SK-N-SH (cell line): Measurements from ENCODE around the gene C2orf49. TPM values are rescaled to one million over a fixed set of nuclear protein-coding genes. Genes with fewer than 3 reads are reported as not detected.

ENCODE experiments used
- CTCF ChIA-PET: fragments of 300-600, 350-600 bp; formaldehyde crosslinking; extraction: SDS; loops from one replicate; lab custom pipeline; 2021; lab: Yijun Ruan, JAX
- POLR2A ChIA-PET: fragments of 350-600 bp; sonication (Branson Sonifier 250); formaldehyde crosslinking; extraction: SDS; loops from one replicate; lab custom pipeline; 2020; ENCODE audit warnings: antibody characterized with exemption, inconsistent platforms; lab: Yijun Ruan, JAX
- DNase-seq: peaks from one replicate; pipeline ENCODE4 v3.0.0; 2012
- H2AFZ ChIP-seq: fragments of 200-600 bp; sonication (generic); 2 replicates; pipeline ENCODE4 v1.8.1; 2016; ENCODE audit warnings: antibody characterized with exemption, mild to moderate bottlenecking, low read depth
- H3F3A ChIP-seq: fragments of 200-600 bp; sonication (generic); replicated peaks from 2 replicates; pipeline ENCODE3; 2016; ENCODE audit warnings: antibody characterized with exemption, mild to moderate bottlenecking; ENCODE audit not compliant: insufficient read depth
- H3K27ac ChIP-seq, 2 experiments: fragments of 200-500 bp in 1 of 2; fragments of 200-600 bp in 1 of 2; sonication (Bioruptor generic) in 1 of 2; sonication (generic), shearing (Covaris generic) in 1 of 2; 2 replicates each; pipeline versions ENCODE4 v1.5.1 to v1.6.1; 2014 to 2016; ENCODE audit warnings: low read depth in 2 of 2, inconsistent platforms in 1 of 2, low read length in 1 of 2, mild to moderate bottlenecking in 1 of 2, mixed read lengths in 1 of 2
- H3K27me3 ChIP-seq: fragments of 200-600 bp; sonication (generic), shearing (Covaris generic); 2 replicates; pipeline ENCODE4 v1.6.1; 2016; ENCODE audit warnings: mixed run types; ENCODE audit not compliant: insufficient read depth
- H3K36me3 ChIP-seq, 2 experiments: fragments of 200-500 bp in 1 of 2; fragments of 200-600 bp in 1 of 2; sonication (Bioruptor generic) in 1 of 2; sonication (generic) in 1 of 2; replicated peaks in 1 of 2; 2 replicates each; pipeline versions ENCODE3 to v1.5.1; 2014 to 2016; ENCODE audit warnings: low read length in 1 of 2, mild to moderate bottlenecking in 1 of 2; ENCODE audit not compliant: insufficient read depth in 2 of 2, control insufficient read depth in 1 of 2
- H3K4me1 ChIP-seq, 2 experiments: fragments of 200-500 bp in 1 of 2; fragments of 200-600 bp in 1 of 2; sonication (Bioruptor generic) in 1 of 2; sonication (generic), shearing (Covaris generic) in 1 of 2; 2 replicates each; pipeline versions ENCODE4 v1.5.1 to v1.6.1; 2014 to 2016; ENCODE audit warnings: low read depth in 1 of 2, low read length in 1 of 2, mixed run types in 1 of 2; ENCODE audit not compliant: insufficient read depth in 2 of 2, control insufficient read depth in 1 of 2
- H3K4me2 ChIP-seq: fragments of 200-600 bp; sonication (generic), shearing (Covaris generic); 2 replicates; pipeline ENCODE4 v1.6.1; 2017; ENCODE audit warnings: mixed run types
- H3K4me3 ChIP-seq, 2 experiments: fragments of 200-500 bp in 1 of 2; fragments of 200-600 bp in 1 of 2; sonication (Bioruptor generic) in 1 of 2; sonication (generic), shearing (Covaris generic) in 1 of 2; 2 replicates each; pipeline versions ENCODE4 v1.5.1 to v1.8.1; 2014 to 2016; ENCODE audit warnings: low read depth in 2 of 2, inconsistent platforms in 1 of 2, low read length in 1 of 2, mild to moderate bottlenecking in 1 of 2, mixed read lengths in 1 of 2, moderate library complexity in 1 of 2
- H3K79me2 ChIP-seq: fragments of 200-600 bp; sonication (generic); 2 replicates; pipeline ENCODE4 v1.8.1; 2017; ENCODE audit warnings: mild to moderate bottlenecking; ENCODE audit not compliant: insufficient read depth
- H3K9ac ChIP-seq: fragments of 200-600 bp; sonication (generic); 2 replicates; pipeline ENCODE4 v1.6.1; 2017; ENCODE audit warnings: mixed run types
- H3K9me2 ChIP-seq: fragments of 200-600 bp; sonication (generic); 2 replicates; pipeline ENCODE4 v1.6.1; 2017; ENCODE audit warnings: mixed run types
- H3K9me3 ChIP-seq: fragments of 200-600 bp; sonication (generic); 2 replicates; pipeline ENCODE4 v1.6.1; 2017; ENCODE audit warnings: mixed run types, mild to moderate bottlenecking, moderate library complexity
- H4K20me1 ChIP-seq: fragments of 200-600 bp; sonication (generic); 2 replicates; pipeline ENCODE4 v1.6.1; 2017; ENCODE audit warnings: mild to moderate bottlenecking, mixed run types; ENCODE audit not compliant: insufficient read depth
- CHD2 ChIP-seq: fragments of 150-350 bp; IDR thresholded peaks from 2 replicates; pipeline ENCODE4 v1.6.1; 2018; ENCODE audit warnings: low read length; ENCODE audit not compliant: partially characterized antibody
- EP300 ChIP-seq, 2 experiments: IDR thresholded peaks; 2 replicates each; pipeline versions ENCODE4 v1.4.0 to v1.6.1; 2012; ENCODE audit warnings: borderline replicate concordance in 1 of 2, low read depth in 1 of 2, low read length in 1 of 2
- GATA2 ChIP-seq: sonication (generic); formaldehyde crosslinking; IDR thresholded peaks from 2 replicates; pipeline ENCODE4 v1.5.0; 2020; ENCODE audit warnings: mild to moderate bottlenecking, missing genetic modification reagents
- MXI1 ChIP-seq: IDR thresholded peaks from 2 replicates; pipeline ENCODE4 v1.6.1; 2012; ENCODE audit warnings: mild to moderate bottlenecking, low read depth, low read length, improper control_type of control experiment
- NFIC ChIP-seq: IDR thresholded peaks from 2 replicates; pipeline ENCODE4 v1.4.0; 2012; ENCODE audit warnings: borderline replicate concordance
- RCOR1 ChIP-seq: fragments of 150-350 bp; IDR thresholded peaks from 2 replicates; pipeline ENCODE4 v1.6.1; 2017; ENCODE audit warnings: antibody characterized with exemption, low read length
- RXRA ChIP-seq: IDR thresholded peaks from 2 replicates; pipeline ENCODE4 v1.4.0; 2012; ENCODE audit warnings: low read depth, mild to moderate bottlenecking, borderline replicate concordance
- WGBS: methylation state at CpG from one replicate; pipeline ENCODE4 v1.1.6; 2017; ENCODE audit warnings: low lambda C conversion rate; 5-methylcytosine and 5-hydroxymethylcytosine counted together
- polyA plus RNA-seq, 3 experiments: library from polyadenylated mRNA; depleted of rRNA; stranded (reverse); fragments of >200 nt; gene quantifications; 2 replicates each; pipeline ENCODE4 v1.2.3, GENCODE V29; 2012
- TF ChIP-seq, protein P1 (sequence below): fragments of 200-600 bp; sonication (generic); IDR thresholded peaks from 2 replicates; pipeline ENCODE4 v1.6.1; 2017; ENCODE audit warnings: antibody characterized with exemption, mild to moderate bottlenecking, moderate library complexity
- TF ChIP-seq, protein P2 (sequence below): IDR thresholded peaks from 2 replicates; pipeline ENCODE4; 2012
- TF ChIP-seq, protein P3 (sequence below): IDR thresholded peaks from 2 replicates; pipeline ENCODE4 v1.4.0; 2012; ENCODE audit warnings: low read depth, borderline replicate concordance
- TF ChIP-seq, protein P4 (sequence below): IDR thresholded peaks from 2 replicates; pipeline ENCODE4 v1.6.1; 2012; ENCODE audit warnings: mild to moderate bottlenecking, low read depth, low read length, moderate library complexity

The C2orf49 gene
- polyA plus RNA-seq, 1 of the 3 experiments (the other 2 are of a cell fraction): 7.6 TPM

DNA sequence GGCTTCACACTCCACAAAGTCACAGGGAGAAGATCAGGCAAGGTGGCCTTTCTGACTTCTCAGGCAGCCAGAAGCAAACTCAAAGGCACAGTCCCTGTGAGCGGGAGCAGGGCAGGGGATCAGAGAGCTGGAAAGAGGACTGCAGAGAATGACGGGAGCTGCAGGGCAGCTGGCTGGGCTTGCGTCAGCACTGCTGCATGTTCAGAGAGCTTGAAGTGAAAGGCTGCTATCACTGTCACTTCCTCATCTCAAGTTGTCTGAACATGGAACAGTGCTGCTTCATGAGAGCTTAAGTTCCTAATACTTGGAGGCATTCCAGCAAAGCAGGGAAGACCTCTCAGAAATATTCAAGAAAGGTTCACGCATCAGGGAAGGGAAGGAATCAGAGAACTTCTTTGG lies 28.2 kb upstream of the C2orf49 start:
- WGBS: 100% methylated on average over 4 of the region's 4 CpGs
- no peaks in the 10 kb centered on the region for H3K9me3 ChIP-seq
- H3K4me2 ChIP-seq: no peak overlapping the region
- ChIA-PET CTCF (interaction anchor here (1.1 to 1.7 kb wide), 2 partner anchors 21 to 194 kb away, joined by 3 to 4 read pairs; no protein-coding TSS in a partner anchor), POLR2A (no interaction called here)
- no peak for DNase-seq
- no peaks in the 10 kb centered on the region for H3K27me3 ChIP-seq
- peaks cover 16% of the 10 kb centered on the region; the same call in 1 of the 2 replicates for H3K79me2 ChIP-seq
- H2AFZ ChIP-seq: no peak overlapping the region
- TF ChIP-seq CHD2 (no peak), NFIC (no peak), GATA2 (CRISPR knock-in tag) (no peak), RXRA (no peak)
- TF ChIP-seq, protein P1, sequence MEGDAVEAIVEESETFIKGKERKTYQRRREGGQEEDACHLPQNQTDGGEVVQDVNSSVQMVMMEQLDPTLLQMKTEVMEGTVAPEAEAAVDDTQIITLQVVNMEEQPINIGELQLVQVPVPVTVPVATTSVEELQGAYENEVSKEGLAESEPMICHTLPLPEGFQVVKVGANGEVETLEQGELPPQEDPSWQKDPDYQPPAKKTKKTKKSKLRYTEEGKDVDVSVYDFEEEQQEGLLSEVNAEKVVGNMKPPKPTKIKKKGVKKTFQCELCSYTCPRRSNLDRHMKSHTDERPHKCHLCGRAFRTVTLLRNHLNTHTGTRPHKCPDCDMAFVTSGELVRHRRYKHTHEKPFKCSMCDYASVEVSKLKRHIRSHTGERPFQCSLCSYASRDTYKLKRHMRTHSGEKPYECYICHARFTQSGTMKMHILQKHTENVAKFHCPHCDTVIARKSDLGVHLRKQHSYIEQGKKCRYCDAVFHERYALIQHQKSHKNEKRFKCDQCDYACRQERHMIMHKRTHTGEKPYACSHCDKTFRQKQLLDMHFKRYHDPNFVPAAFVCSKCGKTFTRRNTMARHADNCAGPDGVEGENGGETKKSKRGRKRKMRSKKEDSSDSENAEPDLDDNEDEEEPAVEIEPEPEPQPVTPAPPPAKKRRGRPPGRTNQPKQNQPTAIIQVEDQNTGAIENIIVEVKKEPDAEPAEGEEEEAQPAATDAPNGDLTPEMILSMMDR: no peak
- TF ChIP-seq, protein P2, sequence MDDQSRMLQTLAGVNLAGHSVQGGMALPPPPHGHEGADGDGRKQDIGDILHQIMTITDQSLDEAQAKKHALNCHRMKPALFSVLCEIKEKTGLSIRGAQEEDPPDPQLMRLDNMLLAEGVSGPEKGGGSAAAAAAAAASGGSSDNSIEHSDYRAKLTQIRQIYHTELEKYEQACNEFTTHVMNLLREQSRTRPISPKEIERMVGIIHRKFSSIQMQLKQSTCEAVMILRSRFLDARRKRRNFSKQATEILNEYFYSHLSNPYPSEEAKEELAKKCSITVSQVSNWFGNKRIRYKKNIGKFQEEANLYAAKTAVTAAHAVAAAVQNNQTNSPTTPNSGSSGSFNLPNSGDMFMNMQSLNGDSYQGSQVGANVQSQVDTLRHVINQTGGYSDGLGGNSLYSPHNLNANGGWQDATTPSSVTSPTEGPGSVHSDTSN: no peak
- H3K4me3 ChIP-seq: no peak overlapping the region
- H3K36me3 ChIP-seq: peaks cover 0 to 12% of the 10 kb centered on the region in 2 experiments
- no peaks in the 10 kb centered on the region for H3F3A ChIP-seq
- H3K9ac ChIP-seq: no peak overlapping the region
- H3K27ac ChIP-seq: no peak overlapping the region
- no peaks in the 10 kb centered on the region for H3K9me2 ChIP-seq
- H4K20me1 ChIP-seq: 0 out of 2 replicates have a peak, but pooled peaks cover 3% of the 10 kb centered on the region
- no peaks in the 10 kb centered on the region for H3K4me1 ChIP-seq

DNA sequence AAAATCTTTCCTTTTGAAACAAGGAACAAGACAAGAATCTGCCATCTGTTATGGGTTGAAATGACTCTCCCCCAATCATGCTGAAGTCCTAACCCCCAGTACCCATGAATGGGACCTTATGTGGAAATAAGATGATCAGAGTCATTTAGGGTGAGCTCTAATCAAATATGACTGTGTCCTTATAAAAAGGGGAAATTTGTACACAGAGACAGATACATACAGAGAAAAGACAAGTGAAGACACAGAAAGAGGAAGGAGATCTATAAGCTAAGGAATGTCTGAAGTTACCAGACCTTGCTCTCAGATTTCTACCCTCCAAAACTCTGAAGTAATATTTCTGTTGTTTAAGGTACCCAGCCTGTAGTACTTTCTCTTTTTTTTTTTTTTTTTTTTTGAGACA lies 23.5 kb upstream of the C2orf49 start:
- Histone ChIP-seq H4K20me1 (0 out of 2 replicates have a peak, but pooled peaks cover 3% of the 10 kb centered on the region), H3K36me3 (no peaks in the 10 kb centered on the region), H3K27ac (no peak overlapping the region), H3K27me3 (no peaks in the 10 kb centered on the region), H3K9ac (no peak overlapping the region), H3F3A (no peaks in the 10 kb centered on the region), H3K4me3 (no peak overlapping the region), H3K4me1 (no peaks in the 10 kb centered on the region), H3K9me3 (no peaks in the 10 kb centered on the region), H2AFZ (no peak overlapping the region), H3K79me2 (peaks cover 38% of the 10 kb centered on the region; the same call in 1 of the 2 replicates), H3K9me2 (no peaks in the 10 kb centered on the region), H3K4me2 (no peak overlapping the region)
- DNase-seq: no peak
- POLR2A ChIA-PET: no interaction called here
- no peak for TF ChIP-seq EP300 (IDR thresholded peaks at IDR 0.05; ENCODE audit: borderline replicate concordance in 1 of 2, low read depth in 1 of 2, low read length in 1 of 2)
- no peak for TF ChIP-seq RCOR1
- TF ChIP-seq, protein P3, sequence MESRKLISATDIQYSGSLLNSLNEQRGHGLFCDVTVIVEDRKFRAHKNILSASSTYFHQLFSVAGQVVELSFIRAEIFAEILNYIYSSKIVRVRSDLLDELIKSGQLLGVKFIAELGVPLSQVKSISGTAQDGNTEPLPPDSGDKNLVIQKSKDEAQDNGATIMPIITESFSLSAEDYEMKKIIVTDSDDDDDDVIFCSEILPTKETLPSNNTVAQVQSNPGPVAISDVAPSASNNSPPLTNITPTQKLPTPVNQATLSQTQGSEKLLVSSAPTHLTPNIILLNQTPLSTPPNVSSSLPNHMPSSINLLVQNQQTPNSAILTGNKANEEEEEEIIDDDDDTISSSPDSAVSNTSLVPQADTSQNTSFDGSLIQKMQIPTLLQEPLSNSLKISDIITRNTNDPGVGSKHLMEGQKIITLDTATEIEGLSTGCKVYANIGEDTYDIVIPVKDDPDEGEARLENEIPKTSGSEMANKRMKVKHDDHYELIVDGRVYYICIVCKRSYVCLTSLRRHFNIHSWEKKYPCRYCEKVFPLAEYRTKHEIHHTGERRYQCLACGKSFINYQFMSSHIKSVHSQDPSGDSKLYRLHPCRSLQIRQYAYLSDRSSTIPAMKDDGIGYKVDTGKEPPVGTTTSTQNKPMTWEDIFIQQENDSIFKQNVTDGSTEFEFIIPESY: no peak
- no peak for TF ChIP-seq CHD2
- TF ChIP-seq, protein P4, sequence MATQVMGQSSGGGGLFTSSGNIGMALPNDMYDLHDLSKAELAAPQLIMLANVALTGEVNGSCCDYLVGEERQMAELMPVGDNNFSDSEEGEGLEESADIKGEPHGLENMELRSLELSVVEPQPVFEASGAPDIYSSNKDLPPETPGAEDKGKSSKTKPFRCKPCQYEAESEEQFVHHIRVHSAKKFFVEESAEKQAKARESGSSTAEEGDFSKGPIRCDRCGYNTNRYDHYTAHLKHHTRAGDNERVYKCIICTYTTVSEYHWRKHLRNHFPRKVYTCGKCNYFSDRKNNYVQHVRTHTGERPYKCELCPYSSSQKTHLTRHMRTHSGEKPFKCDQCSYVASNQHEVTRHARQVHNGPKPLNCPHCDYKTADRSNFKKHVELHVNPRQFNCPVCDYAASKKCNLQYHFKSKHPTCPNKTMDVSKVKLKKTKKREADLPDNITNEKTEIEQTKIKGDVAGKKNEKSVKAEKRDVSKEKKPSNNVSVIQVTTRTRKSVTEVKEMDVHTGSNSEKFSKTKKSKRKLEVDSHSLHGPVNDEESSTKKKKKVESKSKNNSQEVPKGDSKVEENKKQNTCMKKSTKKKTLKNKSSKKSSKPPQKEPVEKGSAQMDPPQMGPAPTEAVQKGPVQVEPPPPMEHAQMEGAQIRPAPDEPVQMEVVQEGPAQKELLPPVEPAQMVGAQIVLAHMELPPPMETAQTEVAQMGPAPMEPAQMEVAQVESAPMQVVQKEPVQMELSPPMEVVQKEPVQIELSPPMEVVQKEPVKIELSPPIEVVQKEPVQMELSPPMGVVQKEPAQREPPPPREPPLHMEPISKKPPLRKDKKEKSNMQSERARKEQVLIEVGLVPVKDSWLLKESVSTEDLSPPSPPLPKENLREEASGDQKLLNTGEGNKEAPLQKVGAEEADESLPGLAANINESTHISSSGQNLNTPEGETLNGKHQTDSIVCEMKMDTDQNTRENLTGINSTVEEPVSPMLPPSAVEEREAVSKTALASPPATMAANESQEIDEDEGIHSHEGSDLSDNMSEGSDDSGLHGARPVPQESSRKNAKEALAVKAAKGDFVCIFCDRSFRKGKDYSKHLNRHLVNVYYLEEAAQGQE: no peak
- no peak for TF ChIP-seq MXI1
- CTCF ChIA-PET: interaction anchor here (1.1 kb wide), 1 partner anchor 15 kb away, joined by 3 read pairs; no protein-coding TSS in a partner anchor
